HG03575 (cell line): ENCODE data around the gene ELFN2.
"Not testable (repeated sequence)": the region's sequence is repeated elsewhere in the genome, so short reads cannot be mapped to it uniquely, and the experiment has no call there.

Experiments
- ATAC-seq: cut with Tn5 transposase; IDR thresholded peaks from one replicate; pipeline ENCODE4 v1.9.1; 2021; ENCODE audit not compliant: unreplicated experiment, insufficient number of reproducible peaks, low FRiP score; ENCODE audit errors: extremely low read depth

ELFN2 gene

GRCh38 chr22:37415210-37415609 is 12.1 kb downstream of the ELFN2 start:
- ATAC-seq, result no peak

- no peak for ATAC-seq
Observed at GRCh38 chr22:37414288-37414687, 13.0 kb downstream of the ELFN2 start.

GRCh38 chr22:37413546-37413945 is 13.7 kb downstream of the ELFN2 start:
- no peak for ATAC-seq

GRCh38 chr22:37412495-37413250 is 14.6 kb downstream of the ELFN2 start:
- no peak for ATAC-seq

GRCh38 chr22:37411655-37412054 is 15.6 kb downstream of the ELFN2 start:
- no peak for ATAC-seq

GRCh38 chr22:37410174-37411055 is 16.9 kb downstream of the ELFN2 start:
- no peak for ATAC-seq

GRCh38 chr22:37409459-37410050 is 17.7 kb downstream of the ELFN2 start:
- no peak for ATAC-seq

- no peak for ATAC-seq
Observed at GRCh38 chr22:37409031-37409430, 18.2 kb downstream of the ELFN2 start.

- ATAC-seq, result no peak
Observed at GRCh38 chr22:37407856-37408255, 19.4 kb downstream of the ELFN2 start.

- no peak for ATAC-seq
Observed at GRCh38 chr22:37406441-37407235, 20.6 kb downstream of the ELFN2 start.

GRCh38 chr22:37404091-37404490 is 23.2 kb downstream of the ELFN2 start:
- no peak for ATAC-seq

GRCh38 chr22:37403267-37403960 is 23.9 kb downstream of the ELFN2 start:
- ATAC-seq, result no peak

- ATAC-seq, result no peak
Observed at GRCh38 chr22:37402184-37402506, 25.1 kb downstream of the ELFN2 start.

GRCh38 chr22:37401401-37402183 is 25.7 kb downstream of the ELFN2 start:
- ATAC-seq, result no peak

GRCh38 chr22:37400719-37401118 is 26.6 kb downstream of the ELFN2 start:
- ATAC-seq, result no peak

- ATAC-seq, result not testable (repeated sequence)
Observed at GRCh38 chr22:37399457-37399856, 27.8 kb downstream of the ELFN2 start.

- no peak for ATAC-seq
Observed at GRCh38 chr22:37397226-37397625, 30.1 kb downstream of the ELFN2 start.

- ATAC-seq, result no peak
Observed at GRCh38 chr22:37396488-37397084, 30.7 kb downstream of the ELFN2 start.
